Right ventricle myocardium inferior (tissue), 1 donor: ENCODE measurements around the gene AKR1C2. TPM values are rescaled to one million over a fixed set of nuclear protein-coding genes. Genes with fewer than 3 reads are reported as not detected.
"Not testable (repeated sequence)": the region's sequence is repeated elsewhere in the genome, so short reads cannot be mapped to it uniquely, and the experiment has no call there.

Experiments
- ATAC-seq: fragments of 200-7000 bp; cut with Tn5 transposase; one replicate; pipeline ENCODE4 v1.9.1; 2020; ENCODE audit warnings: mild to moderate bottlenecking, moderate library complexity
- DNase-seq: peaks from one replicate; pipeline ENCODE4 v3.0.0; 2021; ENCODE audit errors: missing footprints
- intact Hi-C: fragments of 100-400 bp; cut with DNase I; formaldehyde crosslinking; loops from one replicate; pipeline ENCODE4 v1.11.0; 2022
- total RNA-seq: library from RNA; stranded (reverse); fragmentation: NEBNext Ultra II Directional; extraction: Animal tissue kit (Norgen Biotek cat#: 25700); gene quantifications from one replicate; pipeline ENCODE4 v1.2.1, GENCODE V29; 2021
- donor health status: DM: no; HTN: yes; CAD: no; lungs with severe emphysema.

The AKR1C2 gene
- total RNA-seq, 1 donor from 2014 or later: 29.7 TPM

- intact Hi-C loops, DNase-seq, ATAC-seq: not testable (repeated sequence)
Observed at GRCh38 chr10:5032444-5032843, 28.8 kb upstream of the AKR1C2 start.

- intact Hi-C loops, ATAC-seq, DNase-seq: not testable (repeated sequence)
Observed at GRCh38 chr10:5031588-5031987, 27.9 kb upstream of the AKR1C2 start.

DNA sequence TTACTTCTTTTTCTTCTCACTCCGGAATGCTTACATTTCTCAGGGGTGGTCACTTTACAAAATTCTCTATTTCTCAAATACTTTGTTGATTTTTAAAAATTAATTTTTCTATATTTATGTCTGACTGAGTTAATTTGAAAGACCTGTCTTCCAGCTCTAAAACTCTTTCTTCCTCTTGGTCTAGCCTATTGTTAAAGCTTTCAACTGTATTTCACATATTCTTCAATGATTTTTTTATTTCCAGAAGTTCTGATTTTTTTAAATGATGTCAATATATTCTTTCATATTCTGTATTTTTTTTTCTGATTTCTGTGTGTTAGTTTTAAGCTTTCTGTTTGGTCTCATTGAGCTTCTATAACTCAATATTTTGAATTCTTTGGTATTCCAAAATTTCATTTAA, 27.3 kb upstream of the AKR1C2 start:
- intact Hi-C loops: no loop called here
- no peak for ATAC-seq
- no peak for DNase-seq

DNA sequence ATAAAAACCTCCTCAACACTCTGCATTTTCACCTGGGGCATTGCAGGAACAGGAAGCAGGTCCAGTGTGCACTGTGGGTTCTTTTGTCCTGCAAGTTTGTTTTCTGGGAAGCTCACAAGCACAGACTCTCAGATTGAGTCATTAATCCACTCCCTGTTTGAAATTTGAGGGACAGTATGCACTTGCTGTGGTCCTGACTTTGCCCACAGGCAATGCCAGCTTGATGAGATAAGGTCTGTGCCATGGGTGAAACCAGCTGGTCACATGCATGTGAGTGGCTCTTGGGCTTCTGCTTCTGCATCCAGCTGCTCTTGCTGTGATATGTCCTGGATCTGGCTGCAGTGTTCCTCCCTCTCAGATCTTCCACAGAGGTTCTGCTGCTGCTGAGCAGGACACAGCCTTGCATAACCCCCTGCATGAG, 21.8 kb upstream of the AKR1C2 start:
- intact Hi-C loops, DNase-seq: not testable (repeated sequence)
- peak; percentile 76 for ATAC-seq

GRCh38 chr10:5023177-5023805, 19.6 kb upstream of the AKR1C2 start:
- ATAC-seq: no peak
- no peak for DNase-seq
- intact Hi-C loops: no loop called here

- DNase-seq, intact Hi-C loops, ATAC-seq: not testable (repeated sequence)
Observed at GRCh38 chr10:5021624-5022290, 18.1 kb upstream of the AKR1C2 start.

DNA sequence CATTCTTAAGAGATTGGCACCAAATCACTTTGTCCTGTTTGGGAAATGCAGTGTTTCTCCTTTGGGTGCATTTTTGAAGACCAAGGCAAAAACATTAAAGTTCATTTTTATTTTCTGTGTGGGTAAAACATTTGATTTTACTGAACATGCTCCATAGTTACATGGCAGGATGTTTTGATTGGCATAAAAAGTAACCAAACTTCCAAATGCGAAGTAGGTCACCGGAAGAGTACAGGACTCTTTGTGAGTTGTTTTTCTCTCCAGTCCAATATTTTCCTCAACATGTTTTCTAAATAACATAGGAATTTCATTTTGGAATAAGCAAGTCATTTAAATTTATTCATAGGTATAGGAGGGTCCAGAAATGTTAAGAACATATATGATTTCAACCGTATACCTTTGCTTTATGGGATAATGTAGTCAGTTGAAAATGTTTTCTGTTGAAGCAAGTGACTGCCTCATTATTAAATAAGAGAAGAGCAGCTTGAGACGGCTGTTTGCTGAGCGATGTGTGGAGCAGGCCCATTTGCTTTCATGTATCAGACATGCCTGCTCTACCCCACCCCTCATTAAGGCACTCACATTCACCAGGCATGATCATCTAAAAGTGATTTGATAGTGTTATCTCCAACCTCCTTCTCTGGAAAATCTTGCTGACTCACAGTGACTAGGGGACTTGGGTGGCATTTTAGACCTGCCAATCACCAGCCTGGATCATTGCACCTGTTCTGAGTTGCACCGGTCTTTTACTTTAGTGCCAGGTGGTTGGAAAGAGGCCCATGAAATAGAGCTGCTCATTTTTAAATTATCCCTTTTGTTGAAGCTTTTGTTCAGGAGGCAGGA, 16.3 kb upstream of the AKR1C2 start:
- DNase-seq, ATAC-seq: not testable (repeated sequence)

GRCh38 chr10:5018671-5019277, 15.1 kb upstream of the AKR1C2 start:
- intact Hi-C loops: loop anchor here (5.0 kb wide), 1 partner anchor 79 kb away; no protein-coding TSS in a partner anchor
- DNase-seq: not testable (repeated sequence)
- peak; percentile 89 for ATAC-seq

More for the DNA sequence above, 16.3 kb upstream of the AKR1C2 start:
- intact Hi-C loops: loop anchor here (5.0 kb wide), 1 partner anchor 77 kb away; no protein-coding TSS in a partner anchor

- no peak for ATAC-seq
- no peak for DNase-seq
- intact Hi-C loops: loop anchor here (5.0 kb wide), 1 partner anchor 79 kb away; no protein-coding TSS in a partner anchor
Observed at GRCh38 chr10:5018134-5018533, 14.5 kb upstream of the AKR1C2 start.

- DNase-seq (no peak), ATAC-seq (no peak)
- intact Hi-C loops: loop anchor here (5.0 kb wide), 1 partner anchor 82 kb away; no protein-coding TSS in a partner anchor
Observed at GRCh38 chr10:5014936-5015335, 11.3 kb upstream of the AKR1C2 start.

DNA sequence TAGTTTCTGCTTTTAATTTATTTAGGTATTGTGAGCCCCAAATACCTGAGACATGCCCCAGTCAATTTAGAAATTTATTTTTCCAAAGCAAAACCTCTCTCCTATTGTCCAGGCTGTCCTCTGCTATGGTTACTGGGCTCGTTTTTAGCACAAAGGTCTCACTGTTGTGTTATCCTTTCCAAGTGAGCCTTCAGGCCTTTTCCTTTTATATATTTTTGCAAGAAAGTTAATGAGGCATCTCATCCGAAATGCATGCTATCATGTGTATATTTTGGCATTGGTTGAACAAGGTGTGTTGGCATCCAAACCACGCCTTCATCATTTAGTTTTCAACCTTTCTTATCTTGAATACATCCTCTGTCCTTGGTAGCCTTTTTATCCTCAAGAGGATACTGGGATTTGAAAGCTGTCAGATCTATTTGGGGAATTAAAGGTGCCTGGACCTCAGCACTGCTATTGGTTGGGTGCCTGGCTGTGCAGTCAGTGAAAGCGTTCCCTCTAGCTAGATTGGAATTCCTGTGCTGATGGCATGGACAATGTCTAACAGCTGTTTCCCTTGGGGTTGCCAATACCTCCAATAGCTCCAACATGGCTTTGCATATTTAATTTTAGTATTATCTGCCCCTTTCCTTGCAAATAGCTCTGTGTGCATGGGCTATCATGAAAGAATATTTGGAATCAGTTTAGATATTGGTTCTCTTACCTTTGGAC, 10.7 kb upstream of the AKR1C2 start:
- ATAC-seq, DNase-seq, intact Hi-C loops: not testable (repeated sequence)

DNA sequence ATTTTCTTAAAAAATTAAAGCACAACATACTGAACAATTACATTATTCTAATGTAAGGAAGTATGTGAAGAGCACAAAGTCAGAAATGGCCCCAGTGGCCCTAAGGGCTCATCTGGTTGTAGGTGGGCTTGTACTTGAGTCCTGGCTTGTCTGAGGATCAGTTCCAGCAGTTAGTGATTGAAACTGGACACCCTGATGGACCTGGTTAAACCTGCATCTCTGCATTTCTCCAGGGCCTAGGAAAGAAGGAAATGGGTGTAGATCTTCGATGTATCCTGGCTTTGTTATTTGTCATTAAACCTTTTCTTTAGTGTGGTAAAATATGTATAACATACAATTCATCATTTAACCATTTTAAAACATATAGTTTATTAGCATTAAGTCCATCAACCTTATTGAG, 9.7 kb upstream of the AKR1C2 start:
- intact Hi-C loops: no loop called here
- DNase-seq: no peak
- no peak for ATAC-seq

- DNase-seq (no peak), ATAC-seq (no peak)
- intact Hi-C loops: no loop called here
Observed at GRCh38 chr10:5012595-5012994, 8.9 kb upstream of the AKR1C2 start.

DNA sequence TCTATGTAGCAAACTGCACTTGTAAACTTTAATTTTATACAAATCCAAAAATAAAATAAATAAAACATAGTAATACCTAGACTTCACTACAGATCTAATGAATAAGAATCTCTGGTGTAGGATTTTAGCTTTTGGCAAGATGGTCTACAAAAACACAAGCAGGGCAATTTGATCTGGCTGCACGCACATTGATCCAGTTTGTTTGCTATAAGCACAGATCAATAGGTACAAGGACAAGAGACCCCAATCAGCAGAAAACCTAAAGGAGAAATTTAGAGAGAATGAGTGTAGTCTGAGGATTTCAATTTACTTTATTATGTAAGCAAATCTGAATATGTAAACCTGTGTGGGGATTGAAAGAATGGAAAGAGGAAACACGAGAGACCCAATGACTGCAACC, 7.7 kb upstream of the AKR1C2 start:
- ATAC-seq, intact Hi-C loops, DNase-seq: not testable (repeated sequence)

GRCh38 chr10:5010043-5010442, 6.4 kb upstream of the AKR1C2 start:
- ATAC-seq, DNase-seq, intact Hi-C loops: not testable (repeated sequence)

DNA sequence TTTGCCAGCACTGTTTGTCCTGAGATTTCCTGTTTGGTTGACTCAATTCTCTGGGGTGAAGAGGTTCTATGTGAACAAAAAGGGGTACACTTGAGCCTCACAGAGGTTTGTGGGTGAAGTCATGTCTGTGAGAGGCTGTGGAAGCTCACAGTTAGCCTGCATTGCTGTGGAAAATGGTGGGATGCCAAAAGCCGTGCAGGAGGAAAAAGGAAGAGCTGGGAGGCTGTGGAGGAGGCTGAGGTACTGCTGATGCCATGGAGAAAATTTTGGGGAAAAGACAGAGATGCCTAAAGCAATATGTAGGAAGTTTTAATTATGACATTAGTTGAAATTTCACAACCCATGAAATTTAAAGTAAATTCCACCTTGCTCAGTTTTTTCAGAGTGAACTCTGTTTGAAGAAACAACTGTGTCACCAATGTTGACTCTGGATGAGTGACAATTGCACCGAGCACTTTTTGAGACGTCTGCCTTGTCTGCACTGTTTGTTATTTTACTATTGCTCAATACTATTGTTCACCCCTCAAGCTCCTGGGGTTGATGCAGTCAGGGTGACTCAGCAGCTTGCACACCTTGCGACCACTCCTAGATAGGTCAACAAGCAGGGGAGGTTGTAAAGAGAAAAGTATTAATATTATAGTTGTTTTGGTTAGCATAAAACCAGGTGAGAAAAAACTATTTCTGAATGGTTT, 5.3 kb upstream of the AKR1C2 start:
- DNase-seq, intact Hi-C loops, ATAC-seq: not testable (repeated sequence)

DNA sequence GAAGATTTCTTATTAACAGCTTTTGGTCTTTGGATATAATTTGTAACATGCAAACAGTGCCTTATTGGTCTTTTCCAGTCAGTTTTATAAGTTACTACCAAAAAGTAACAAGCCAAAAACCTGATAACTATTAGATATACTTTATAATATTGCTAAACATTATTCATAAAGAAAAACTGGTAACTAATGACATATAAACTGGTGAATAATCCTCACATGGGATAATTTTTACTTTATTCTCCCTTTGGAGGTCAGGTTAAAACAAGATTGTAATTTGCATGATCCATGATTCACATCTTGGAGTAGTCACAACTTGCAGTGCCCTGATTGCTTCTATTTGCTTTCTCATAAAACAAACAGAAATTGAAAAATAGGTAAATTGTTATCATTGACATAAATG, 844 bp upstream of the AKR1C2 start:
- intact Hi-C loops, ATAC-seq, DNase-seq: not testable (repeated sequence)

DNA sequence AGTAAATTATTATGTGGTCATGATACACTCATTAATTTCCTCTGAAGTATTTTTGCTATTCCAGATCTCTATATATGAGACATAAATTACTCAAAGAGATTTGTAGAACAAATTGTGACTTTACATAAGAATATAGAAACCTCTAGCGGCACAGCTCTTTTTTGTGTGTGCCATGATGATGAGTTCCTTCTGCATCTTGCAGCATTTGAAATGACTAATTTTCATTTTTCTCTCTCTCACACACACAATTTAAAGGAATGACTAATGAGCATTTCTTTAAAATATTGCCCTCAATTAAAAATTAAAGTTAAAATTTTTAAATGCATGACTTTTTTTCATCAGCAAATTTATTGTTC, 351 bp upstream of the AKR1C2 start:
- ATAC-seq, intact Hi-C loops, DNase-seq: not testable (repeated sequence)
